ENCODE results near the gene DUSP6.

GRCh38 chr12:89355243-89356068 is 3.2 kb upstream of the DUSP6 start:
- TF ChIP-seq EZH2 (IDR thresholded peaks at IDR 0.05) (no peak), POLR2AphosphoS5 (IDR thresholded peaks at IDR 0.05; ENCODE audit: borderline replicate concordance, low read depth, low read length) (no peak)

Data from SK-N-MC (cell line).